GM18508 (cell line): Measurements from ENCODE around the gene PGGHG.

Experiments used
- ATAC-seq: cut with Tn5 transposase; IDR thresholded peaks from one replicate; pipeline ENCODE4 v1.9.1; 2021; ENCODE audit warnings: moderate number of reproducible peaks; ENCODE audit not compliant: insufficient read depth, unreplicated experiment

The PGGHG gene

GRCh38 chr11:344836-345578, 56.1 kb downstream of the PGGHG start:
- ATAC-seq: no peak
